HT-29 (cell line): ENCODE results near the gene PSMD13. TPM values are rescaled to one million over a fixed set of nuclear protein-coding genes. Genes with fewer than 3 reads are reported as not detected.
"Not testable (repeated sequence)": the region's sequence is repeated elsewhere in the genome, so short reads cannot be mapped to it uniquely, and the experiment has no call there.

Source experiments
- DNase-seq: peaks from one replicate; pipeline ENCODE4 v3.0.0-alpha.2; 2015; ENCODE audit warnings: low spot score
- total RNA-seq: library from RNA; depleted of rRNA; stranded (reverse); fragments of >200 nt; shearing (Covaris generic); gene quantifications from 2 replicates; pipeline ENCODE4 v1.2.3, GENCODE V29; 2014

PSMD13 gene
- total RNA-seq, 1 experiment from 2014 or later: 235 TPM

DNA sequence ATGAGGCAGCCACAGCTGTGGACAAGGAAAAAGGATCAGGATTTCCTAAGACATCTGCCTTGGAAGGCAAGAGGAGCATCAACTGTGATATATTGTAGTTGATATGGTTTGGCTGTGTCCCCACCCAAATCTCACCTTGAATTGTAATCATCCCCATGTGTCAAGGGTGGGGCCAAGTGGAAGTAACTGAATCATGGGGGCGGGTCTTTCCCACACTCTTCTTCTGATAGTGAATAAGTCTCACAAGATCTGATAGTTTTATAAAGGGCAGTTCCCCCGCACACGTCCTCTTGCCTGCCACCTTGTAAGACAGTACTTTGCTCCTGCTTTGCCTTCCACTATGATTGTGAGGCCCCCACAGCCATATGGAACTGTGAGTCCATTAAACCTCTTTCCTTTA, 19.1 kb upstream of the PSMD13 start:
- DNase-seq: no peak

DNA sequence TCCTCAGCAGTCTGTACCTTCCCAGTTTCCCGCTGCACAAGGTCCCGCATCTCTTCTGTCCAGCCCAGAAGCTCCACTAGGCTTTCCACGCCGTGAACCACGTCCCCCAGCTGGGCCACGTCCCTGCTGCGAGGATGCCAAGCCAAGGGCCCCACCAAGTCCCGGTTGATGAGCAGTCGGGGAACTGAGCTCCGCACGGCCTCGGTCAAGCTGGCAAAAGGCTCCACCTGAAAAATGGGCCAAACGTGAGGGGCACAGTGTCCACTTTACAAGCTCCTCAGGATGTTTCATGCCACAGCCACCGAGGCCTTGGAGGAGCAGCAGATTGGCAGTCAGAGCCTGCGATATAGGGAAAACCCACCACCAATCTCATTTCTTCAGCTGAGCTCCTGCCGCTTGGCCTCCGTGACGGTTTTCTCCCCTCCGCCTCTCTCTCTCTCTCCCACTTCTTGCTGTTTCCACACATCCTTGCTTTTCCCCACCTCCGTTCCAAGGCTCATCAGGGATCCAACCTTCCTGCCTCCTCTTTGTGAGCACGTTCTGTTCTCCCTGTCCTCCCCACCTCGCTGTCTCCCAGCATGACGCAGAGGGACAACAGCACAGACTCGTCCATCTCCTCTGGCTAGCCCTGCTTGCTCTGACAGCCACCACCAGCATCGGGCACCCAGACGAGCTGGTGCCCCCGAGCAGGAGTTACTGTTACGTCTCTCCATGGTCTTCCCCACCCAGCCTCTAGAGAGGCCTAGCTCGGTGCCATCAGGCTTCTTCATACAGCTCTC, 17.8 kb upstream of the PSMD13 start:
- DNase-seq: no peak

DNA sequence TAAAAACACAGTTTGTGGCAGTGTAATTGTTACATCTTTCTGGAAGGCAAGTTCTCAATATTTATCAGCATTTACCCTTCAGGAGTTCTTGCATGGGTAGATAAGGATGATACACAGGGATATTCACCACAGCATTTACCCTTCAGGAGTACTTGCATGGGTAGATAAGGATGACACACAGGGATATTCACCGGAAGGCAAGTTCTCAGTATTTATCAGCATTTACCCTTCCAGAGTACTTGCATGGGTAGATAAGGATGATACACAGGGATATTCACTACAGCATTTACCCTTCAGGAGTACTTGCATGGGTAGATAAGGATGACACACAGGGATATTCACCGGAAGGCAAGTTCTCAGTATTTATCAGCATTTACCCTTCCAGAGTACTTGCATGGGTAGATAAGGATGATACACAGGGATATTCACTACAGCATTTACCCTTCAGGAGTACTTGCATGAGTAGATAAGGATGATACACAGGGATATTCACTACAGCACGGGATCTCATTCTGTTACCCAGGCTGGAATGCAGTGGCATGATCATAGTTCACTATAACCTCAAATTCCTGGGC, 16.0 kb upstream of the PSMD13 start:
- not testable (repeated sequence) for DNase-seq

GRCh38 chr11:221539-221938, 15.2 kb upstream of the PSMD13 start:
- no peak for DNase-seq

DNA sequence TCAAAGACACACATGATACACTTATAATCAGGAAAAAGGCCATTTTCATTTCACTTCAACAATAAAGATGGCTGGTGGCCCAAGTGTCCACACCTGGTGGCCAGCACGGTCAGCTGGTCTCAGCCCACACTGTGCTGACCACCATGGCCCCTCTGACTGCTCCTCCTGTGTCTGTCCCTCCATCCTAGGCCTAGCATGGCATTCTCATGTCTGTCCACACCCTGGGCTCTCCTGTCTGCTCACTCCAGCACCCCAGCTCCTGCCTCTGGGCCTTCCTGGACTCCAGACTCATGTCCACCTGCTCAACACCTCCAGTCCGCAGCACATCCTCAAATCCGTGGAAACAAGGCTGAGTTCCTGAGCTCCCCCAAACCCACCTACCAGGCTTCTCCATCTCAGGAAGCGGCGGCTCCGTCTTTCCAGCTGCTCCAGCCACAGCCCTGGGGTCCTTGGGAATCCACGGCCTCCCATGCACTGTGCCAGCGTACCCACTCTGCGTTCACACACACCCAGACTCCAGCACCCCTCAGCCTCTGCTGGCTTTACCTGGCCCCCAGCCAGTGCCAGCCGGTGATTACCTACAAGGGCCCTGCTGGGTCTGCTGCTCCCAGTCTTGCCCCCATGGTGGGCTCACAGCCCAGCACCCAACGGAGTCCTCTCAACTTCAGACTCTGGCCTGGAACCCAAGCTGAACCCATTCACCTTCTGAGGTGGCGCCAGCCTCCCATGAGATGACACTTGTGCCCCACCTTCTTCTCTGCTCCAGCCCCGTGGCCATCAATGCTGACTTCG, 14.6 kb upstream of the PSMD13 start:
- DNase-seq: no peak

DNA sequence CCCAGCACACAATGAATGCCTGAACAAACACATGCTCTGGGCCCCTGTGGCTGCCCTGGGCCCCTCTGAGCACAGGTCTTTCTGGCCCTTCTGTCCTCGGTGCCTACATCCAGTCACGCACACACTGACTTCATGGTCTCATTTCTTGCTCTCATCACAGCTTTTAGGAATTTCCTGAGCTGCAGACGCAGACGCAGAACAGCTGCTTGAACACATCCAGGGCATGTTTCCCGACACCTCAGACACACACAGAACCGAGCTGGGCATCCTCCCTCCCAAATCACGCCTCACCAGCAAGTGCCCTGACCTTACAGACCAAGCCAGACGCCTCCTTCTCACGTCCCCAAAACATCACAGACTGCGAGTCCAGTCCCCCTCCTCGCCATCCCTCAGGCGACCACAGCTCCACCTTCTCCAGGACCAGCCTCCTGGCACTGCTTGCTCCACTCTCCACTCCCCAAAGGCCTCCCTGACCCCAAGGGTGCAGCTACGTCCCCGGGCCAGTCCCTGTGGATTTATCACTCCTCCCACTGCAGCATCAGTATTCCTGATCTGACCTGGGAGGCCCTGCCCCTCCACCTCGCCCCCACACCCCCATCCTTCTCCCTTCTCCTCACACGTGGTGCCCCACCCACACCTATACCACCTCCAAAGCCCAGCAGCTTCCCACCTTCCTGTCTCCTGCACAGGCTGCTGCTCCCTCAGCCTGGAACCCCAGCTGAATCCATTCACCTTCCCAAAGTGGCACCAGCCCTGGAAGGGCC, 13.6 kb upstream of the PSMD13 start:
- DNase-seq: no peak

DNA sequence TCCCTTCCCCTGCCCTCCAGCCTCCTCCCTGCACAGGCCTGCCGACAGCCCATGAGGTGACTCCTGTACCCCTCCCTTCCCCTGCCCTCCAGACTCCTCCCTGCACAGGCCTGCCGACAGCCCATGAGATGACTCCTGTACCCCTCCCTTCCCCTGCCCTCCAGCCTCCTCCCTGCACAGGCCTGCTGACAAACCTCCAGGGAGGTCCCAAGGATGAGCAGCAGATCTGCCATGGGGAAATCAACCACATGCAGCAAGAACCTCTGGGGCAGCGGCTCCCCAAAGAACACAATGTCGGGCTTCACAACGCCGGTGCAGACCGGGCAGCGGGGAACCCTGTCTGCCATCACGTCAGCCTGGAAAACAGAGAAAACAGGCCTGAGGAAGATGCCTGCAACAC, 12.9 kb upstream of the PSMD13 start:
- DNase-seq: no peak

DNA sequence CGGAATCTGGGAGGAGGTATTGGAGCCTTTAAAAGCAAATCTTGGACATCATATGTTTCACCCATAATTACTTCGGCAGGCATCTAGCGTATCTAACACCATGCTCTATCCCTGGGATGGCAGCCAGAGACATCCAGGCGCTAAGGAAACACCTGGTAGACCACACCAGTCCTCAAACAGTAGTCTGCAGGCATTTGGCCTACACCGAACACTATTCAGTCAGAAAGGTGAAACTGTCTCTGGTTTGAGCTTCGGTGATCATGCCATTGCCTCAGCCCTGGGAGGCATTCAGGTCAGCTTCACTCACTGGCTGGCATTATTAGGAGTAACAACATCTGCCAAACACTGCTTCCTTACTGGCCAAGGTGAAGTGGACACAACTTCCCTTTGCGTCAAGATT, 12.4 kb upstream of the PSMD13 start:
- no peak for DNase-seq

DNA sequence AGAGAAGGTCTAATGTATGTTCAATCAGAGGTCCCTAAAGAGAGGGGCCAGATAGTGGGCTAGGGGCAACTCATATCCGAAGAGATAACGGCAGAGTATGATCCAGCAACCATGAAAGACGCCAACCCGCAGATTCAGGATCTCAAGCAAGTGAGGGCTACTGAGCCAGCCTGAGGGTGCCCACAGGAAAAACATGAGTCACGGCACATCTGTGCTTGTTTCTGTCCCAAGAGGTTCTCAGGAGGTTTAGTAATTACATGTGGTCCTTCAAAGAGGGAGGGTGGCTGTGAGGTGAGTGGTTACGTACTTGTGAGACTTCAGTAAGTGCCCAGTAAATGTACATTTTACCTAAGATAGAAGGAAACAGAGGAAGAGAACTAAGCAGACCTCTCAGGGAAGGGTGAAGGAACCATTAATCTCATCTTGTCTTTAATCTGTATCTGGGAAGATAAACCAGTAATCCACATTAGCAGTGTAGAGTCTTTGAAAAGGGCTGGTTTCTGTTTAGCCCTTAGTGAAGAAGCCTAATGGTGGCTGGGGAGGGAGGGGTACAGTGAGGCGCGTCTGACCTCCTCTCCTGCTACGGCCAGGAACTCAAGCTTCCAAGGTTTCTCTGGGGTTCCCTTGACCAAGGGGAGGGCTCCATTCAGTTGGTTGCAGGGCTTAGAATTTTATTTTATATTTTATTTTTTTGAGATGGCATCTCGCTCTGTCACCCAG, 10.9 kb upstream of the PSMD13 start:
- DNase-seq: no peak

GRCh38 chr11:227824-228379, 8.9 kb upstream of the PSMD13 start:
- no peak for DNase-seq

- no peak for DNase-seq
These were observed 6.3 kb upstream of the PSMD13 start for GRCh38 chr11:230431-230830.

DNA sequence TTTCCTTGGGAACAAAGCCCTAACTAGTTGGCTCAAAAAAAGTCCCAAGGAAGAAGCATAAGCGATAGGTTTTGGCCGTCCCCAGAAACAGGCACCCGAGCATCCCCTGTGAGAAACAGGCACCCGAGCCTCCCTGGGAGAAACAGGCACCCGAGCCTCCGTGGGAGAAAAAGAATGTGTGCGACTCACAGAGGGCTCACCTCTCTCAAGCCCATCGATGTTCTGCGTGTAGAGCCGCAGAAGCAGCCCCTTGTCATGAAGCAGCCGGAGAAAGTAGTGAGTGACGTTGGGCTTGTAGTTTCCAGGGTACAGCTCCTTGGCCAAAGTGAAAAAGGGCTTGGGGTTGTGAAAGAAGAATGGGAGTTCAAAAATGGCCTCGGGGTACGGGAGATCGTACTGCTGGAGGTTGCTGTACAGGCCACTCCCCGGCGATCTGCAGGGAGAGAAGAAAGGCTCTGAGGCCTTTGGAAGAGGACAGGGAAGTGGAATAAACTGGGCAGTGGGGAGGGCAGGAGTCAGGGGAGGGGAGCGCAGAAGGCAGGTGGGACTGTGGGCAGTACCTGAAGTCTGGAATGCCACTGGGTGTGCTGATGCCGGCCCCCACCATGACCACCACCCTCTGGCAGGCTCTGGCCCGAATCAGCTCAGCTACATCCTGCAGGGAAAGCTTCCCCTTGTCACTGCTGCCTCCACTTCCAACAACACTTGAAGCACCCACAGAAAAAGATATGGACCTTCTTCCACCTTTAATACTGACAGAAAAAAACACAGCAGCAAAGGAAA, 3.8 kb upstream of the PSMD13 start:
- no peak for DNase-seq

- DNase-seq: no peak
These were observed 1.6 kb upstream of the PSMD13 start for GRCh38 chr11:235180-235579.

GRCh38 chr11:235609-235996, 1.2 kb upstream of the PSMD13 start:
- DNase-seq: peak; percentile 47

DNA sequence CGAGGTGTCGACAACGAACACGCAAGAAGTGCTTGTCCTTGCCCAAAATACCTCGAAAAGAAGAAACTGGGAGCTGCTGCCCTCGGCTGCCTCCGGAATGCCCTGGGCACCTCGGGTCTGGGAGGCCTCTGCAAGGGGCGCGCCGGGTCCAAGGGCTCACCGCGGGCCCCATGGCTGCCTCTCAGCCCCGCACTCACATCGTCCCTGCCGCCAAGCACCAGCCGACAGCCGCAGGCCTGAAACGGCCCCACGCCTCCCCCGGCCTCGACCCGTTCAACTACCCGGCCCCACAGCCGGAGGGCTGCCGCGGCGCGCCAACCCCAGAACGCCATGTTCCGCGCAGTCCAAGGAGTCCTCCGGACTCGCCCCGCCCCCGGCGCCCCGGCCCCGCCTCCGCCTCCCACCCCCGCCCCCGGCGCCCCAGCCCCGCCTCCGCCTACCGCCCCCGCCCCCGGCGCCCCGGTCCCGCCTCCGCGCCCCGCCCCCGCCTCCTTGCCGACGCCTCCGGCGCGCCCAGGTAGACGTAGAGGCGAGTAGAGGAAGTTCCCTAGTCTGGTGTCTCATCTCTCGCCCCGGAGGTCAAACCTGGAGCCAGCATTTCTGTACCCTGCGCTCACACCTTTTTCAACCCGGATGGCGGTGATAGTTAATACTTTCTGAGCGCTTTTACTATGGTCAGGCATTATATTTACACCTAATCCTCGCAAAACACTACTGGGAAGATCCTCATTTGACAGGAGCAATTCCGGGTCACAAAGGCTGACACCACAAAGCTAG, 591 bp upstream of the PSMD13 start, which contains the start of gene SIRT3:
Gene SIRT3, minus strand, starts transcription at position 346 of the 777 bp plus-strand sequence. Its CDS starts 14 bp downstream, at position 332.
- DNase-seq: peak; percentile 87

- not testable (repeated sequence) for DNase-seq
These were observed 1.6 kb downstream of the PSMD13 start for GRCh38 chr11:238346-238745.

DNA sequence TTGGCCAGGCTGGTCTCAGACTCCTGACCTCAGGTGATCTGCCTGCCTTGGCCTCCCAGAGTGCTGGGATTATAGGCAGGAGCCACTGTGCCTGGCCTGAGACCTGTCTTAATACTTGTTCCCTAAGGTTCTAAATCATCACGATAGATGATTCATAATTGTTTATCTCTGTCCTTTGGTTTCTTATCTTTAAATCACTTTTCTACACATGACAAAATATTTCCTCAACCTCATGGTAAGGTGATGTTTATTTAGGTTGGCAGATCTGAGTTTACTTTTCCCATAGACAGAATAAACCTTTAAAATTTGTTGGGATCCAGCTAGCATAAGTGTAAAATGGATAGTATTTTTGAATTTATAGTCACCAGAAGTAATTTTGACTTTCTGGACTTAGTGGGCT, 3.5 kb downstream of the PSMD13 start:
- no peak for DNase-seq

- DNase-seq: no peak
These were observed 4.9 kb downstream of the PSMD13 start for GRCh38 chr11:241634-242033.

- DNase-seq: no peak
These were observed 7.6 kb downstream of the PSMD13 start for GRCh38 chr11:244376-244775.
